HCT116 (cell line): ENCODE data around the gene MED10. TPM values are rescaled to one million over a fixed set of nuclear protein-coding genes. Genes with fewer than 3 reads are reported as not detected.

Experiments used
- ATAC-seq: fragments of 200-7000 bp; cut with Tn5 transposase; 2 replicates; pipeline ENCODE4 v1.9.1; 2020; ENCODE audit warnings: mild to moderate bottlenecking, moderate library complexity
- BruUV-seq: library from RNA; stranded (reverse); fragments of 400-500 nt; replicated peaks from 2 replicates; lab custom pipeline; 2021; lab: Mats Ljungman, UMichigan
- CTCF ChIA-PET: fragments of 300-600 bp; sonication (Branson Sonifier 250); formaldehyde crosslinking; loops from one replicate; lab custom pipeline; 2021; ENCODE audit warnings: antibody characterized with exemption; lab: Charles Lee
- POLR2A ChIA-PET: fragments of 300-600, 350-600 bp; sonication (Branson Sonifier 250); formaldehyde crosslinking; loops from one replicate; lab custom pipeline; 2021; ENCODE audit warnings: antibody characterized with exemption; lab: Charles Lee
- RAD21 ChIA-PET, 2 experiments: fragments of 300-600 bp; sonication (Branson Sonifier 250); formaldehyde crosslinking; loops; one replicate each; lab custom pipeline; 2023; ENCODE audit warnings: low total read pairs in 2 of 2; ENCODE audit not compliant: uncharacterized antibody in 2 of 2, unreplicated experiment in 2 of 2, low non-redundant PET in 1 of 2; lab: Charles Lee
- DNase-seq: peaks from one replicate; pipeline ENCODE4 v3.0.0-alpha.2; 2010; ENCODE audit warnings: low read depth, low spot score
- H2AFZ ChIP-seq: fragments of 200-600 bp; shearing (Covaris generic), sonication (generic); 2 replicates; pipeline ENCODE4 v1.6.1; 2017; ENCODE audit warnings: low read depth, mixed run types, mixed read lengths, antibody characterized with exemption, low read length; ENCODE audit not compliant: poor library complexity, severe bottlenecking
- H3K27ac ChIP-seq: 2 replicates; pipeline ENCODE4 v1.5.1; 2012; ENCODE audit warnings: low read depth, low read length
- H3K27me3 ChIP-seq: fragments of 200-600 bp; sonication (generic); 2 replicates; pipeline ENCODE4 v1.6.1; 2016; ENCODE audit warnings: mixed run types, low read length, mixed read lengths; ENCODE audit not compliant: insufficient read depth
- H3K36me3 ChIP-seq, 2 experiments: fragments of 200-500 bp in 1 of 2; fragments of 200-600 bp in 1 of 2; sonication (Bioruptor generic) in 1 of 2; sonication (generic) in 1 of 2; 2 replicates each; pipeline versions ENCODE4 v1.5.1 to v1.6.1; 2014 to 2016; ENCODE audit warnings: low read length in 2 of 2, inconsistent platforms in 1 of 2, mixed read lengths in 1 of 2, mixed run types in 1 of 2; ENCODE audit not compliant: insufficient read depth in 2 of 2, control insufficient read depth in 1 of 2
- H3K4me1 ChIP-seq, 2 experiments: fragments of 200-600 bp in 1 of 2; sonication (generic) in 1 of 2; 2 replicates each; pipeline versions ENCODE4 v1.5.1 to v1.6.1; 2012 to 2017; ENCODE audit warnings: low read length in 2 of 2, inconsistent platforms in 1 of 2, mild to moderate bottlenecking in 1 of 2, mixed read lengths in 1 of 2, mixed run types in 1 of 2, moderate library complexity in 1 of 2; ENCODE audit not compliant: insufficient read depth in 2 of 2, control insufficient read depth in 1 of 2
- H3K4me2 ChIP-seq: fragments of 200-600 bp; sonication (generic); 2 replicates; pipeline ENCODE4 v1.6.1; 2017; ENCODE audit warnings: mixed run types, low read length, mixed read lengths
- H3K4me3 ChIP-seq, 2 experiments: fragments of 200-600 bp in 1 of 2; sonication (generic) in 1 of 2; replicated peaks in 1 of 2; 2 replicates each; pipeline ENCODE4 v1.5.1; 2011 to 2016; ENCODE audit warnings: low read length in 2 of 2, control low read depth in 1 of 2, low read depth in 1 of 2, mild to moderate bottlenecking in 1 of 2, mixed read lengths in 1 of 2, mixed run types in 1 of 2
- H3K79me2 ChIP-seq: fragments of 200-600 bp; sonication (generic); 2 replicates; pipeline ENCODE4 v1.6.1; 2017; ENCODE audit warnings: mild to moderate bottlenecking, mixed run types, low read length, moderate library complexity, mixed read lengths; ENCODE audit not compliant: insufficient read depth
- H3K9ac ChIP-seq: fragments of 200-600 bp; sonication (generic); 2 replicates; pipeline ENCODE4 v1.6.1; 2016; ENCODE audit warnings: low read length, mixed read lengths
- H3K9me2 ChIP-seq: fragments of 200-600 bp; sonication (generic), shearing (Covaris generic); 2 replicates; pipeline ENCODE4 v1.6.1; 2017; ENCODE audit warnings: mixed run types, mild to moderate bottlenecking, moderate library complexity; ENCODE audit not compliant: insufficient read depth
- H3K9me3 ChIP-seq, 2 experiments: fragments of 200-500 bp in 1 of 2; fragments of 200-600 bp in 1 of 2; sonication (Bioruptor generic) in 1 of 2; sonication (generic) in 1 of 2; 2 replicates each; pipeline ENCODE4 v1.6.1; 2014 to 2017; ENCODE audit warnings: low read length in 2 of 2, mixed read lengths in 2 of 2, inconsistent platforms in 1 of 2, low read depth in 1 of 2, mild to moderate bottlenecking in 1 of 2, mixed run types in 1 of 2, moderate library complexity in 1 of 2; ENCODE audit not compliant: control insufficient read depth in 1 of 2, insufficient read depth in 1 of 2
- H4K20me1 ChIP-seq: fragments of 200-600 bp; sonication (generic), shearing (Covaris generic); 2 replicates; pipeline ENCODE4 v1.6.1; 2017; ENCODE audit warnings: mixed run types, mild to moderate bottlenecking, moderate library complexity; ENCODE audit not compliant: insufficient read depth
- CBX3 ChIP-seq: IDR thresholded peaks from 2 replicates; pipeline ENCODE4 v1.6.1; 2012; ENCODE audit warnings: low read depth
- CEBPB ChIP-seq: IDR thresholded peaks from 2 replicates; pipeline ENCODE4 v1.6.1; 2012; ENCODE audit warnings: low read depth
- ELF1 ChIP-seq: IDR thresholded peaks from 2 replicates; pipeline ENCODE4 v1.6.1; 2012; ENCODE audit warnings: low read depth, borderline replicate concordance
- MAX ChIP-seq: IDR thresholded peaks from 2 replicates; pipeline ENCODE4 v1.6.1; 2012
- SIN3A ChIP-seq: IDR thresholded peaks from 2 replicates; pipeline ENCODE4 v1.6.1; 2012; ENCODE audit warnings: low read depth
- SRF ChIP-seq: IDR thresholded peaks from 2 replicates; pipeline ENCODE4 v1.6.1; 2012; ENCODE audit warnings: low read depth
- TCF7L2 ChIP-seq: IDR thresholded peaks from 2 replicates; pipeline ENCODE4 v1.7.0; 2011; ENCODE audit warnings: borderline replicate concordance, inconsistent platforms; ENCODE audit not compliant: insufficient read depth, insufficient read length; ENCODE audit errors: extremely low read depth
- ZBTB33 ChIP-seq: IDR thresholded peaks from 2 replicates; pipeline ENCODE4 v1.6.1; 2011; ENCODE audit warnings: mild to moderate bottlenecking, low read length, moderate library complexity; ENCODE audit not compliant: insufficient replicate concordance; ENCODE audit errors: extremely low read depth
- intact Hi-C: fragments of 100-400 bp; cut with micrococcal nuclease; formaldehyde crosslinking; loops from 2 replicates; pipeline ENCODE4 v1.10.0; 2022
- total RNA-seq: library from RNA; stranded (reverse); gene quantifications from one replicate; pipeline ENCODE4 v1.2.1, GENCODE V29; 2021; ENCODE audit not compliant: unreplicated experiment

The MED10 gene
- total RNA-seq, 1 experiment from 2014 or later, result 35.0 TPM

GRCh38 chr5:6344593-6344989 is 33.8 kb downstream of the MED10 start:
- Histone ChIP-seq H3K9me3 (no peaks in the 10 kb centered on the region), H3K79me2 (no peaks in the 10 kb centered on the region)

More at GRCh38 chr5:6344593-6344989, 33.8 kb downstream of the MED10 start:
- no peak overlapping the region for H3K27ac ChIP-seq
- ChIA-PET CTCF (no interaction called here), RAD21 (no interaction called here), POLR2A (no interaction called here)
- no peak overlapping the region for H2AFZ ChIP-seq
- BruUV-seq, result no TSS peak
- no peak for DNase-seq
- H3K27me3 ChIP-seq, result 0 out of 2 replicates have a peak, but pooled peaks cover 7% of the 10 kb centered on the region
- H3K9me2 ChIP-seq, result no peaks in the 10 kb centered on the region
- ATAC-seq, result no peak
- H4K20me1 ChIP-seq, result no peaks in the 10 kb centered on the region
- no peaks in the 10 kb centered on the region for H3K36me3 ChIP-seq
- no peak overlapping the region for H3K4me2 ChIP-seq
- H3K9ac ChIP-seq, result no peak overlapping the region
- H3K4me3 ChIP-seq, result no peak overlapping the region
- intact Hi-C loops, result no loop called here
- H3K4me1 ChIP-seq, result no peaks in the 10 kb centered on the region
- no peak for TF ChIP-seq ZBTB33
- no peak for TF ChIP-seq TCF7L2
- no peak for TF ChIP-seq SIN3A
- TF ChIP-seq CEBPB, result no peak
- TF ChIP-seq SRF, result no peak
- no peak for TF ChIP-seq MAX
- no peak for TF ChIP-seq CBX3
- TF ChIP-seq ELF1, result no peak
